ENCODE results near the gene SLC25A22. TPM values are rescaled to one million over a fixed set of nuclear protein-coding genes. Genes with fewer than 3 reads are reported as not detected.

Gene SLC25A22
- total and polyA plus RNA-seq, 10 of the 15 experiments (the other 5 are each of a cell fraction or from before 2014, with no cell fraction given) = 0.27 to 27.0 (median 8.2) TPM

GRCh38 chr11:800473-800872, 2.4 kb upstream of the SLC25A22 start:
- intact Hi-C loops (cut with micrococcal nuclease; ENCODE audit: unreplicated experiment) = no loop called here
- CTCF ChIA-PET = no interaction called here

More at GRCh38 chr11:800473-800872, 2.4 kb upstream of the SLC25A22 start:
- H4K20me1 ChIP-seq (ENCODE audit: control insufficient read depth, insufficient read depth) = no peaks in the 10 kb centered on the region
- peaks cover 33% of the 10 kb centered on the region for H3K79me2 ChIP-seq (ENCODE audit: control insufficient read depth, insufficient read depth, low read length)
- FAIRE-seq (no peak), ATAC-seq (no peak), DNase-seq (ENCODE audit: low read depth, low spot score) (no peak)
- BruUV-seq (replicated peaks) = no TSS peak
- H3K9ac ChIP-seq (ENCODE audit: control insufficient read depth, insufficient read depth, low read length) = no peak overlapping the region
- H3K4me2 ChIP-seq (ENCODE audit: control insufficient read depth, insufficient read depth) = no peak overlapping the region
- SMC1A ChIA-PET (ENCODE audit: uncharacterized antibody, unreplicated experiment) = no interaction called here
- H3K9me3 ChIP-seq (replicated peaks; ENCODE audit: control insufficient read depth, insufficient read depth, low read length) = no peaks in the 10 kb centered on the region
- RAD21 ChIA-PET (ENCODE audit: unreplicated experiment) = no interaction called here
- H3K4me3 ChIP-seq = no peak overlapping the region
- peaks cover 0 to 10% of the 10 kb centered on the region in 2 experiments; a peak in 2 of 4 replicates for H3K36me3 ChIP-seq (ENCODE audit: control insufficient read depth in 2 of 2, insufficient read depth in 2 of 2, low read length in 1 of 2)
- no peaks in the 10 kb centered on the region for H3K27me3 ChIP-seq (replicated peaks in 1 of 2; ENCODE audit: control insufficient read depth in 2 of 2, insufficient read depth in 2 of 2, low read length in 1 of 2)
- no peak overlapping the region for H2AFZ ChIP-seq (ENCODE audit: control insufficient read depth, low read depth, low read length)
- H3K27ac ChIP-seq (ENCODE audit: control insufficient read depth, insufficient read depth) = no peak overlapping the region
- no peak for TF ChIP-seq RB1 (IDR thresholded peaks at IDR 0.05; ENCODE audit: borderline replicate concordance)
- no peak for TF ChIP-seq MLLT1 (IDR thresholded peaks at IDR 0.05)
- TF ChIP-seq PKNOX1 (IDR thresholded peaks at IDR 0.05) = no peak
- no peak for TF ChIP-seq ZBTB11 (CRISPR knock-in tag; IDR thresholded peaks at IDR 0.05)
- no peak for TF ChIP-seq CUX1 (IDR thresholded peaks at IDR 0.05; ENCODE audit: insufficient replicate concordance, low read depth, low read length)
- POLR2A ChIA-PET = no interaction called here
- H3K4me1 ChIP-seq (ENCODE audit: control insufficient read depth, insufficient read depth, low read length) = peaks cover 21% of the 10 kb centered on the region
- 95% methylated on average over 30 of the region's 30 CpGs for WGBS (ENCODE audit: insufficient coverage, insufficient replicate concordance, low lambda C conversion rate, missing lambda C conversion rate)
- in situ Hi-C loops (cut with MboI) = loop anchor here (25.0 kb wide), 1 partner anchor 1587 kb away; the partner anchor contains the start of gene CD81
